GM23248 (cell line): ENCODE data around the gene DOCK3.

ENCODE experiments used
- EZH2 ChIP-seq: fragments of 200-600 bp; sonication (generic); IDR thresholded peaks from 2 replicates; pipeline ENCODE4 v1.6.1; 2018; ENCODE audit warnings: antibody characterized with exemption, mild to moderate bottlenecking; ENCODE audit not compliant: insufficient read depth, poor library complexity, severe bottlenecking
- EZH2phosphoT487 ChIP-seq: fragments of 200-600 bp; sonication (generic); IDR thresholded peaks from 2 replicates; pipeline ENCODE4 v1.6.1; 2018; ENCODE audit warnings: antibody characterized with exemption, moderate library complexity, mild to moderate bottlenecking, low read depth; ENCODE audit not compliant: insufficient read depth

GRCh38 chr3:50630394-50630793 is 44.3 kb upstream of the DOCK3 start:
- TF ChIP-seq EZH2 (no peak), EZH2phosphoT487 (no peak)
